Measurements from ENCODE around the gene ARRDC1. TPM values are rescaled to one million over a fixed set of nuclear protein-coding genes. Genes with fewer than 3 reads are reported as not detected.
"Not testable (repeated sequence)": the region's sequence is repeated elsewhere in the genome, so short reads cannot be mapped to it uniquely, and the experiment has no call there.

Gene ARRDC1
- total RNA-seq, 1 donor from 2014 or later, result 12.9 TPM

DNA sequence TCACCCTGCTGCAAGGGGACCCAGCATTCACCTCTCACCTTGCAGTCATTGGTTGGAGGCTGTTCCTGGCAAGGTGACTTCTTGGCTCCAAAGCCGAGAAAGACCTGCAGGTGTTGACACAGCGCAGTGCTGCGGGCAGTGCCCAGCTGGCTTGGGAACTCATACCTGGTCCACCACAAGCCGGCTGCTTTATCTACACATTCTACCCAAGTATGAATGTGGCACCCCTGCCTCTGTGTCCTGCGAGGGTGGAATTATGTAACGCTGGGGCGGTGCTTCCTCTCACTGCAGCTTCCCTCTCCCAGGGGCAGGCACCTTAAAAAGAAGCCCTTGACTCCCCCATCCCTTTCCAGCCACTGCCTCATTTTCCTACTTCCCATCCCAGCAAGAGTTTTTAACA, 12.7 kb upstream of the ARRDC1 start:
- Histone ChIP-seq H3K9ac (no peak overlapping the region), H3K4me1 (peaks cover 8% of the 10 kb centered on the region), H3K27ac (no peak overlapping the region), H3K9me3 (ENCODE audit: low read depth) (no peaks in the 10 kb centered on the region), H3K4me2 (no peak overlapping the region), H3K79me2 (ENCODE audit: low read depth) (peaks cover 30% of the 10 kb centered on the region), H3F3A (ENCODE audit: low read depth) (no peaks in the 10 kb centered on the region), H3K27me3 (no peaks in the 10 kb centered on the region), H4K20me1 (ENCODE audit: low read depth) (peaks cover 28% of the 10 kb centered on the region), H3K36me3 (no peaks in the 10 kb centered on the region), H2AFZ (replicated peaks) (no peak overlapping the region), H3K4me3 (no peak overlapping the region)
- H3K27ac Mint-ChIP-seq, result no peak overlapping the region
- H3K9me3 Mint-ChIP-seq, result no peaks in the 10 kb centered on the region
- TF ChIP-seq EZH2 (IDR thresholded peaks at IDR 0.05) (no peak), EZH2phosphoT487 (IDR thresholded peaks at IDR 0.05) (no peak)
- TF ChIP-seq, protein P1, sequence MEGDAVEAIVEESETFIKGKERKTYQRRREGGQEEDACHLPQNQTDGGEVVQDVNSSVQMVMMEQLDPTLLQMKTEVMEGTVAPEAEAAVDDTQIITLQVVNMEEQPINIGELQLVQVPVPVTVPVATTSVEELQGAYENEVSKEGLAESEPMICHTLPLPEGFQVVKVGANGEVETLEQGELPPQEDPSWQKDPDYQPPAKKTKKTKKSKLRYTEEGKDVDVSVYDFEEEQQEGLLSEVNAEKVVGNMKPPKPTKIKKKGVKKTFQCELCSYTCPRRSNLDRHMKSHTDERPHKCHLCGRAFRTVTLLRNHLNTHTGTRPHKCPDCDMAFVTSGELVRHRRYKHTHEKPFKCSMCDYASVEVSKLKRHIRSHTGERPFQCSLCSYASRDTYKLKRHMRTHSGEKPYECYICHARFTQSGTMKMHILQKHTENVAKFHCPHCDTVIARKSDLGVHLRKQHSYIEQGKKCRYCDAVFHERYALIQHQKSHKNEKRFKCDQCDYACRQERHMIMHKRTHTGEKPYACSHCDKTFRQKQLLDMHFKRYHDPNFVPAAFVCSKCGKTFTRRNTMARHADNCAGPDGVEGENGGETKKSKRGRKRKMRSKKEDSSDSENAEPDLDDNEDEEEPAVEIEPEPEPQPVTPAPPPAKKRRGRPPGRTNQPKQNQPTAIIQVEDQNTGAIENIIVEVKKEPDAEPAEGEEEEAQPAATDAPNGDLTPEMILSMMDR (IDR thresholded peaks at IDR 0.05), result no peak
- DNase-seq (ENCODE audit: low spot score), result no peak
- H3K4me1 Mint-ChIP-seq, result peaks cover 25% of the 10 kb centered on the region
- peak overlapping the region; percentile 34 for H3K4me3 Mint-ChIP-seq
- peaks cover 7% of the 10 kb centered on the region for H3K27me3 Mint-ChIP-seq (ENCODE audit: insufficient read depth, low read depth)
- H3K36me3 Mint-ChIP-seq, result peaks cover 3% of the 10 kb centered on the region

DNA sequence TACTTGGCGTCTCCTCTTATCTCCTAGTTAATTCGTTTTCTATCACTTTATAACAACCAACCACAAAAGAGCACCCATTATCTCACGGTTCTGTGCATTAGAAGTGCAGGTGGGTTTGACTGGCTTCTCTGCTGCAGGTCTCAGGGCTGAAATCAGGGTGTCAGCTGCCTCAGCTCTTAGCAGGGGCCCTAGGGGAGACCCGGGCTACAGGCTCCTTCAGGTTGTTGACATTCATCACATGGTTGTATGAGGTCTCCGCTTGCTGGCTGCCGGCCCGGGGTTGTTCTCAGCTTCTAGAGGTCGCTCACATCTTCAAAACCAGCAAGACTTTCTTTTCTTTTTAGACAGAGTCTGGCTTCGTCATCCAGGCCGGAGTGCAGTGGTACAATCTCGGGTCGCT, 12.3 kb upstream of the ARRDC1 start:
- Mint-ChIP-seq H3K9me3 (no peaks in the 10 kb centered on the region), H3K4me3 (peak overlapping the region; percentile 34), H3K36me3 (no peaks in the 10 kb centered on the region), H3K27ac (no peak overlapping the region), H3K4me1 (peaks cover 22% of the 10 kb centered on the region), H3K27me3 (ENCODE audit: insufficient read depth, low read depth) (peaks cover 7% of the 10 kb centered on the region)
- Histone ChIP-seq H3K36me3 (no peaks in the 10 kb centered on the region), H3K27me3 (no peaks in the 10 kb centered on the region), H3K4me2 (no peak overlapping the region), H3K9me3 (ENCODE audit: low read depth) (no peaks in the 10 kb centered on the region), H4K20me1 (ENCODE audit: low read depth) (peaks cover 24% of the 10 kb centered on the region), H3K27ac (no peak overlapping the region), H3F3A (ENCODE audit: low read depth) (no peaks in the 10 kb centered on the region), H3K79me2 (ENCODE audit: low read depth) (peaks cover 26% of the 10 kb centered on the region), H3K9ac (no peak overlapping the region), H2AFZ (replicated peaks) (no peak overlapping the region), H3K4me1 (peaks cover 8% of the 10 kb centered on the region), H3K4me3 (no peak overlapping the region)
- DNase-seq (ENCODE audit: low spot score), result no peak
- no peak for TF ChIP-seq EZH2phosphoT487 (IDR thresholded peaks at IDR 0.05)
- TF ChIP-seq, protein P1 (IDR thresholded peaks at IDR 0.05), result no peak
- TF ChIP-seq EZH2 (IDR thresholded peaks at IDR 0.05), result no peak

DNA sequence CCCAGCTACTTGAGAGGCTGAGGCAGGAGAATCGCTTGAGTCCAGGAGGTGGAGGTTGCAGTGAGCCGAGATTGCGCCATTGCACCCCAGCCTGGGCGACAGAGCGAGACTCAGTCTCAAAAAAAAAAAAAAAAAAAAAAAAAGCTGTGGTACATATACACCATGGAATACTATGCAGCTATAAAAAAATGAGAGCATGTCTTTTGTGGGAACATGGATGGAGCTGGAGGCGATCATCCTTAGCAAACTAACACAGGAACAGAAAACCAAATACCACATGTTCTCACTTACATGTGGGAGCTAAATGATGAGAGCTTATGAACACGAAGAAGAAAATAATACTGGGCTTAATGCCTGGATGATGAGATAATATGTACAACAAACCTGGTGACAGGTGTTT, 8.9 kb upstream of the ARRDC1 start:
- H3K27ac ChIP-seq; H3K4me2 ChIP-seq; H3K9ac ChIP-seq; H4K20me1 ChIP-seq (ENCODE audit: low read depth); H3K4me3 ChIP-seq; H3K9me3 ChIP-seq (ENCODE audit: low read depth); H3K27ac Mint-ChIP-seq; DNase-seq (ENCODE audit: low spot score); H3K79me2 ChIP-seq (ENCODE audit: low read depth); H3K36me3 Mint-ChIP-seq; H3K4me3 Mint-ChIP-seq; H2AFZ ChIP-seq (replicated peaks); H3K27me3 Mint-ChIP-seq (ENCODE audit: insufficient read depth, low read depth); H3K27me3 ChIP-seq; H3F3A ChIP-seq (ENCODE audit: low read depth); H3K36me3 ChIP-seq; H3K4me1 ChIP-seq; H3K9me3 Mint-ChIP-seq: not testable (repeated sequence)
- peaks cover 15% of the 10 kb centered on the region for H3K4me1 Mint-ChIP-seq

DNA sequence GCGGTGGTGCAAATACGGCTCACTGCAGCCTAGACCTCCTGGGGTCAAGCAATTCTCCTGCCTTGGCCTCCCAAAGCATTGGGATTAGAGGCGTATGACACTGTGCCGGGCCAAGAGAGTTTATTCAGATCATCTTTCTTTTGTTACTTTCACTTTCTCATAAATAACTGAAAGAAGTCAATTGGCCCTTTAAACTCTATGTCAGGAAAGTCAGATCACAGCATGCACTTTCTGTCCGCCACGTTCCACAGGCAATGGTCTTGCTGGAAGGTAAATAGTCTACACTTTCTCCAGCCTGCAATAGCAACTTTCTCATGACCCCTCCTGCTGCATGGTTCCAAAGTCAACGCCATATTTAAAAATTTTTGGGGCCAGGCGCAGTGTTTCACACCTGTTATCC, 6.5 kb upstream of the ARRDC1 start:
- H3K9ac ChIP-seq, result no peak overlapping the region
- H3K4me3 Mint-ChIP-seq, result no peak overlapping the region

More for the DNA sequence above, 6.5 kb upstream of the ARRDC1 start:
- peaks cover 9% of the 10 kb centered on the region for H3K27me3 ChIP-seq
- TF ChIP-seq, protein P1 (IDR thresholded peaks at IDR 0.05), result no peak
- TF ChIP-seq EZH2phosphoT487 (IDR thresholded peaks at IDR 0.05) (no peak), EZH2 (IDR thresholded peaks at IDR 0.05) (no peak)
- no peak overlapping the region for H2AFZ ChIP-seq (replicated peaks)
- peaks cover 3% of the 10 kb centered on the region for H4K20me1 ChIP-seq (ENCODE audit: low read depth)
- Mint-ChIP-seq H3K9me3 (no peaks in the 10 kb centered on the region), H3K4me1 (peaks cover 19% of the 10 kb centered on the region), H3K27me3 (ENCODE audit: insufficient read depth, low read depth) (peaks cover 18% of the 10 kb centered on the region), H3K27ac (no peak overlapping the region), H3K36me3 (no peaks in the 10 kb centered on the region)
- no peaks in the 10 kb centered on the region for H3K79me2 ChIP-seq (ENCODE audit: low read depth)
- no peak overlapping the region for H3K4me2 ChIP-seq
- no peak overlapping the region for H3K4me3 ChIP-seq
- no peak for DNase-seq (ENCODE audit: low spot score)
- H3F3A ChIP-seq (ENCODE audit: low read depth), result peaks cover 11% of the 10 kb centered on the region
- no peaks in the 10 kb centered on the region for H3K4me1 ChIP-seq
- no peaks in the 10 kb centered on the region for H3K36me3 ChIP-seq
- no peaks in the 10 kb centered on the region for H3K9me3 ChIP-seq (ENCODE audit: low read depth)
- no peak overlapping the region for H3K27ac ChIP-seq
